ENCODE data around the gene CLDN7. TPM values are rescaled to one million over a fixed set of nuclear protein-coding genes. Genes with fewer than 3 reads are reported as not detected.

The CLDN7 gene
- total RNA-seq, 4 donors from 2014 or later: 7.7 to 14.5 (median 11.0) TPM

- no peak overlapping the region for H3K27ac ChIP-seq
- H3K4me3 ChIP-seq: no peak overlapping the region
- H3K4me1 ChIP-seq: peaks cover 35% of the 10 kb centered on the region
- 68% methylated on average over 8 of the region's 15 CpGs for WGBS
- no peaks in the 10 kb centered on the region for H3K9me3 ChIP-seq
- DNase-seq (ENCODE audit: low spot score in 2 of 2): no peak
- peaks cover 72% of the 10 kb centered on the region for H3K36me3 ChIP-seq
- no peaks in the 10 kb centered on the region for H3K27me3 ChIP-seq
- TF ChIP-seq POLR2AphosphoS5 (IDR thresholded peaks at IDR 0.05) (no peak), EP300 (IDR thresholded peaks at IDR 0.05) (no peak), CTCF (IDR thresholded peaks at IDR 0.05) (no peak), POLR2A (IDR thresholded peaks at IDR 0.05) (no peak)
These were observed 37.6 kb downstream of the CLDN7 start for GRCh38 chr17:7224661-7225111.

GRCh38 chr17:7224110-7224509, 38.2 kb downstream of the CLDN7 start:
- 74% methylated on average over 3 of the region's 10 CpGs for WGBS
- H3K9me3 ChIP-seq: no peaks in the 10 kb centered on the region
- H3K4me1 ChIP-seq: peaks cover 41% of the 10 kb centered on the region
- no peak for TF ChIP-seq POLR2AphosphoS5 (IDR thresholded peaks at IDR 0.05)
- TF ChIP-seq EP300 (IDR thresholded peaks at IDR 0.05): no peak
- no peak for TF ChIP-seq POLR2A (IDR thresholded peaks at IDR 0.05)
- TF ChIP-seq CTCF (IDR thresholded peaks at IDR 0.05): no peak
- no peak overlapping the region for H3K4me3 ChIP-seq
- H3K27ac ChIP-seq: no peak overlapping the region
- no peaks in the 10 kb centered on the region for H3K27me3 ChIP-seq
- DNase-seq (ENCODE audit: low spot score in 2 of 2): no peak
- H3K36me3 ChIP-seq: peaks cover 66% of the 10 kb centered on the region

GRCh38 chr17:7223375-7223774, 38.9 kb downstream of the CLDN7 start:
- TF ChIP-seq POLR2A (IDR thresholded peaks at IDR 0.05) (no peak), POLR2AphosphoS5 (IDR thresholded peaks at IDR 0.05) (no peak), CTCF (IDR thresholded peaks at IDR 0.05) (no peak), EP300 (IDR thresholded peaks at IDR 0.05) (no peak)
- no CpG with 5 or more reads among the region's 4 CpGs for WGBS
- Histone ChIP-seq H3K27me3 (no peaks in the 10 kb centered on the region), H3K36me3 (peaks cover 62% of the 10 kb centered on the region), H3K27ac (no peak overlapping the region), H3K9me3 (no peaks in the 10 kb centered on the region), H3K4me3 (no peak overlapping the region), H3K4me1 (peaks cover 42% of the 10 kb centered on the region)
- no peak for DNase-seq (ENCODE audit: low spot score in 2 of 2)

GRCh38 chr17:7222972-7223292, 39.3 kb downstream of the CLDN7 start:
- no peak for TF ChIP-seq CTCF (IDR thresholded peaks at IDR 0.05)
- TF ChIP-seq POLR2AphosphoS5 (IDR thresholded peaks at IDR 0.05): no peak
- no peak for TF ChIP-seq POLR2A (IDR thresholded peaks at IDR 0.05)
- no peak for TF ChIP-seq EP300 (IDR thresholded peaks at IDR 0.05)
- Histone ChIP-seq H3K4me1 (peaks cover 45% of the 10 kb centered on the region), H3K9me3 (no peaks in the 10 kb centered on the region), H3K4me3 (no peak overlapping the region), H3K27me3 (no peaks in the 10 kb centered on the region), H3K27ac (no peak overlapping the region), H3K36me3 (peaks cover 59% of the 10 kb centered on the region)
- 76% methylated on average over 7 of the region's 7 CpGs for WGBS
- DNase-seq (ENCODE audit: low spot score in 2 of 2): no peak

- H3K4me1 ChIP-seq: peaks cover 51% of the 10 kb centered on the region
- no peak overlapping the region for H3K4me3 ChIP-seq
- DNase-seq (ENCODE audit: low spot score in 2 of 2): peak in 1 of 2 donors; percentile 58
- no peaks in the 10 kb centered on the region for H3K27me3 ChIP-seq
- no peak overlapping the region for H3K27ac ChIP-seq
- H3K36me3 ChIP-seq: peaks cover 53% of the 10 kb centered on the region
- 69% methylated on average over 8 of the region's 15 CpGs for WGBS
- TF ChIP-seq POLR2A (IDR thresholded peaks at IDR 0.05): no peak
- TF ChIP-seq EP300 (IDR thresholded peaks at IDR 0.05): no peak
- no peak for TF ChIP-seq POLR2AphosphoS5 (IDR thresholded peaks at IDR 0.05)
- TF ChIP-seq CTCF (IDR thresholded peaks at IDR 0.05): no peak
- H3K9me3 ChIP-seq: no peaks in the 10 kb centered on the region
These were observed 39.9 kb downstream of the CLDN7 start for GRCh38 chr17:7222093-7222971.
